Fibroblast of peridontal ligament (primary cell): ENCODE data around the gene UBE2J1.

Experiments used
- DNase-seq: peaks from one replicate; pipeline ENCODE4 v3.0.0-alpha.2; 2010; ENCODE audit errors: extremely low read depth

Gene UBE2J1

DNA sequence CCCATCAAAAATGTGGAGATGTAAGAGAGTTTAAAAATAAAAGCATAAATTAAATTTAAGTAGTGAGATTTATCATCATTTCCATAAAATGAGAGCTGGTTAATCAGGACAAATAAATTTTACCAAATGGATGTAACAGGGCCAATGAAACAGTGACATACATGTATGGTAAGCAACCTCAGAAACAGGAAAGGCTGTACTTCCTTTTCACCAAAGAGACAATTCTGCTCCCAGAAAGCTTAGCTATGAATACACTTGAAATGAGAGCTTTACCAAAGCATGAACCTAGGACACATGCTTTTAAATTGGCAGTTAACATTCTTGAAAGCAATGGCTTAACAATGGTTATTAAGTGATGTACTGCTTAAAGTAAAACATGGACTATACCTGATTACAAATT, 12.1 kb upstream of the UBE2J1 start:
- DNase-seq = no peak

GRCh38 chr6:89361171-89361570, 8.6 kb upstream of the UBE2J1 start:
- DNase-seq = peak; percentile 48

GRCh38 chr6:89360415-89360999, 8.0 kb upstream of the UBE2J1 start:
- DNase-seq = peak; percentile 76

DNA sequence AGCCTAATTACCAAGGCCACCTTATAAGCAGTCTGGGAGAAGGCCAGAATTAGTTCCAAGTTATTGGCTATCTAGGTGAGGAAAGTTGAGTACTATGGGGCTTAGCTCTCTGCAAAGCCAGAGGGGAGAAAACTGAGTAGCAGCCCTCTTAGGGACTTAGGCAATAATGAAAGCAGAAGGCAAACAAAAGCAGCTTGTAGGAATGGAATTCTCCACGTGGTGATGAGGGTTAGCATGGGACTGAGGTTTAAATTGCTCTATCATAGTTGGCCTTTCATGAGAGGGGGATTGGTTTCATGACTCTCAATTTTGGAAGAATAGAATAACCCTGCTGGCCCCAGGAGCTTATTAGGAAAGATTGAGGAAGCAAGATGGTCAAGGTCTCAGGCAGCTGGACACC, 7.0 kb upstream of the UBE2J1 start:
- DNase-seq = peak; percentile 31

GRCh38 chr6:89357390-89357789, 4.9 kb upstream of the UBE2J1 start:
- no peak for DNase-seq

GRCh38 chr6:89356642-89357170, 4.2 kb upstream of the UBE2J1 start:
- DNase-seq = no peak

DNA sequence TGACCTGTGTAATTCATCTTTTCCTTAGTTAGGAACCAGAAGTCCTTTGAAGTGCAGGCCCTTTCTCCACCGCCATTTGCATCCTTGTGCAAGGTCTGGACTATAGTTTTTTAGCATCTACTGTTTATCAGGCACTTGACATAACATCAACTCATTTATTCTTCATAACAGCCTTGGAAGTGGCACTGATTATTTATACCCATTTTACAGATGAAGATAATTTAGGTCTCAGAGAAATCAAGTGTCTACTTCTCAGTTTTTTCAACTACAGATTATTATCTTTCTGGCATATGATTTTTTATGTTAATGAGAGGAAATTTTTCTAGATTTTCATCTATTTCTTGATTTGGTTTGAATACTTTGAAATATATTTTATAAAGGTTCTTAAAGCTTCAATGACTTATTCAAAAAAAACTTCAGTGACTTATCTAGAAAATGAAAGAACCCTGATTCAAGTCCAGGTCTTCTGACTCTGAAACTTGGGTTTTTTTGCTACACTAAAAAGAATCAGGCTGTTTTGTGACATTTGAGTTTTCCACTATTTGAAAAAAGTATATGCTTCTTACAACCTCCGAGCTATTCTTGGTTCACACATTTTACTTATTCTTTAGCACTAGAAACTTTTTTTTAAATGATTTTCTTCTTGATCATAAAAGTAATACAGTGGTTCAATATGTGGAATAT, 3.1 kb upstream of the UBE2J1 start:
- no peak for DNase-seq

GRCh38 chr6:89353702-89354392, 1.3 kb upstream of the UBE2J1 start:
- no peak for DNase-seq

- DNase-seq = no peak
Observed at GRCh38 chr6:89353118-89353556, 615 bp upstream of the UBE2J1 start.

DNA sequence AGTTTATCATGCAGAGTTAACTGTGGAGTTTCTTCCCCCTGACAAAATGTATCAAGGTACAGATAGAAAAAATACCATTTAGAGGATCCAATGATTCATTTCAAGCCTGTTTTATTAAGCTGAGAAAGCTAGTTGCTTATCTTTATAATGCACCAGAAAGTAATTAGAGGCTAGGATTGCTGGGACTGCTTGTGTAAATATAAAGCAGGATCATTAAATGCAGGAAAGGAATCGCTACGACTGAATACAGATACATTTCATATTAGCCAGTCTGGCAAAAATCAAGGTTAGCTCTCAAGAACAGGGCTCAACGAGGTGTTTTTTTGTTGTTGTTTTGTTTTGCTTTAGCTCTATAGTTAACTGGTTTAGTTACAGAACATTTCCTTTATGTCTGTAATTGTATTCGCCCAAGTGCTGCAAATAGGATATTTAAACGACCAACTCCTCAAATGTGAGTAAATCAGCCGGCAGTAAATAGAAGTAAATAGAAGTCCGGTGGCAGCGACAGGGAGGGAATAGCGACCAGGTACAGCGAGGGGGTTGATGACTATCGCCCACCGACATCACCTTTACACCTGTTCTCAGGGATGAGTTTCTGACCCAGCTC, 748 bp downstream of the UBE2J1 start:
- peak; percentile 25 for DNase-seq

- peak; percentile 23 for DNase-seq
Observed at GRCh38 chr6:89350281-89350966, 2.1 kb downstream of the UBE2J1 start.

GRCh38 chr6:89348372-89348771, 4.2 kb downstream of the UBE2J1 start:
- DNase-seq = no peak

- DNase-seq = no peak
Observed at GRCh38 chr6:89347825-89348224, 4.7 kb downstream of the UBE2J1 start.

DNA sequence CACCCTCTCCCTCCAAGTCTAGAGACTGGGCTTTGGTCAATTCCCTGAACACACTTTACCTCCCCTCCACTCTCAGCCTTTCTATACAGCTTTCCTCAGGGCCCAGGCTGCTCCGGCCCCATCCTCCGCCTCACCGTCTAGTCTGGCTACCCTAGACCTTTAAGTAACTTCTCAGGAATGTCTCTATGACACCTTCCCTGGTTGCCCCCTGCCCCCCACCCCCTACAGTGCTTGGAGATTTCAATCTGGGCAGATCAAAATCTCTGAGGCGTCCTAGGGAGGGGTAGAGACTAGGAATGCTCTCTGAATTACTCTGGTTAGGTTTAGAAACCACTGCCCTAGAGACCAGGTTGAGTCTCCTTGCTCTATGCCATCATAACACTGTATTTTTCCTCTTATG, 6.1 kb downstream of the UBE2J1 start:
- no peak for DNase-seq

GRCh38 chr6:89339565-89339964, 13.0 kb downstream of the UBE2J1 start:
- no peak for DNase-seq

DNA sequence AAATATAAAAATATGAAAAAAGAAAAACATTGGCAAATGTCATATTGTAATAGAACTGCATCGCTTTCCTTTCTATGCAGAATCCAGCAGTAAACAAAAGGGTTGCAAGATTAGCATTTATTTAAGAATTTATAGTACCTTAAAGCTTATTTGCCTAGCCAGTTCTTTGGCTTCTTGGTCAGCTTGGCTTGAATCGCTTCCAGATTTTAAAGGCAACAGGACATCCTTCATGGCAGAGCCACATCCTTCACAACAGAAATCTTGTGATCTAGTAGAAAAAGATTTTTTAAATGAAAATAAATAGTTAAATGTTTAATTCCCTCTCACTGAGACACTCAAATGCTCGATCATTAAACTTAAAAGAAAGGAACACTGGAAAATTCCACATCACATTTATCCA, 17.4 kb downstream of the UBE2J1 start:
- no peak for DNase-seq

- no peak for DNase-seq
Observed at GRCh38 chr6:89330910-89331309, 21.6 kb downstream of the UBE2J1 start.

GRCh38 chr6:89328976-89329375, 23.5 kb downstream of the UBE2J1 start:
- DNase-seq = no peak

DNA sequence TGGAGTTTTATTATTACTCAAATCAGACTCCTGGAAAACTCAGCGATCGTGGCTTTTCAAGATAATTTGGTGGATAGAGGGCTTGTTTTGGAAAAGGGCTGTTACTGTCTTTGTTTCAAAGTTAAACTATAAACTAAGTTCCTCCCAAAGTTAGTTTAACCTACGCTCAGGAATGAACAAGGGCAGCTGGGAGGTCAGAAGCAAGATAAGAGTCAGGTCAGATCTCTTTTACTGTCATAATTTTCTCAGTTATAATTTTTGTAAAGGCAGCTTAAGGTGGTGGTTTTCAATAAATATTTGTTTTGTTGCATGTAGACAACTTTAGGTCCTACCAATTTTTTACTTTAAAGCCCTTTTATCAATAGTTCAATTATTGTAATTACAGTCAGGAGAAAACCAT, 28.2 kb downstream of the UBE2J1 start:
- DNase-seq = no peak

GRCh38 chr6:89323511-89323971, 29.0 kb downstream of the UBE2J1 start:
- DNase-seq = no peak

- DNase-seq = no peak
Observed at GRCh38 chr6:89321131-89321970, 31.2 kb downstream of the UBE2J1 start.
